ENCODE measurements around the gene DNAH7.
"Not testable (repeated sequence)": the region's sequence is repeated elsewhere in the genome, so short reads cannot be mapped to it uniquely, and the experiment has no call there.

The DNAH7 gene

DNA sequence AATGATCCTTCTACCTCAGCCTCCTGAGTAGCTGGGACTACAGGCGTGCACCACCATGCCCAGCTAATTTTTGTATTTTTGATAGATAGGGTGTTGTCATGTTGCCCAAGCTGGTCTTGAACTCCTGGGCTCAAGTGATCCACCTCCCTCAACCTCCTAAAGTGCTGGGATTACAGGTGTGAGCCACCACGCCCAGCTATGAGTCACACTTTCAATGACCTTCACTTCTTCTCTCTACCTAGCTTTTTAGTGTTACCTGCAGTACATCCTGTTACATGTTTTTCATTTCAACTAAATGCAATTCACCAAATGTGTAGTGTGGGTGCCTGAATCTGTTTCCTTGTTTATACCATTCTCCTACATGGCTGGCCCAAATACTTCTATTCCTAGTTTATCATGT lies 347.6 kb downstream of the DNAH7 start:
- no peak for DNase-seq (ENCODE audit: low spot score)

DNA sequence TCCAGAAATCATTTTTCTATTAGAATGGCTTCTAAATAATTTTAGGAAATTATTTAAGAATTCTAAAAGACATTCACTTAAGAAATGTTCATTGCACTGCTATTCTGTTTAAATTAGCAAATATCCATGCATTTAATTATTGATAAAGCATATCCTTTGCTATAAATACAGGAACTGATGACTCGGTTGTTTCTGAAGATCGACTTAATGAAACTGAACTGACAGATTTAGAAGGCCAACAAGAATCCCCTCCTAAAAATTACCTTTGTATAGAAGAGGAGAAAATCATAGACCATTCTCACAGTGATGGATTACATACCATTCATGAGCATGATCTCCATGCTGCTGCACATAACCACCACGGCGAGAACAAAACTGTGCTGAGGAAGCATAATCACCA lies 352.2 kb downstream of the DNAH7 start:
- DNase-seq (ENCODE audit: low spot score) = no peak

DNA sequence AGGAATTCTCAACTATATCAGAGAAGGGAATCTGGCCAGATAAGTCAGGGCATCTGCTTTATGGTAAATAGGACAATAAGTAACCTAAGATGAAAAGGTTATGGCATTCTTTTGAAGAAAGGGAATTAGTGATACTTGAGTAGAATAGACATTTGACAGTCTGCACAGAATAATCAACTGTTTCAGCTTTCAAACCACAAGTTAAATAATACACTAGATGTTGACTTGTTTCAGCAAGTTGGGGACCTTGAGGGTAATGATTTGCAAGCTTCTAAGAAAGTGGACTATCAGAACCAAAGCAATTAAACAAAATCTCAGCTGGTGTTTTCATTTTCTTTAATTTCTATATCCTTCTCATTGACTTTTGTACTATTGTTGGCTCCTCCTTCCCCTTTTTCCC lies 357.2 kb downstream of the DNAH7 start:
- no peak for DNase-seq (ENCODE audit: low spot score)

DNA sequence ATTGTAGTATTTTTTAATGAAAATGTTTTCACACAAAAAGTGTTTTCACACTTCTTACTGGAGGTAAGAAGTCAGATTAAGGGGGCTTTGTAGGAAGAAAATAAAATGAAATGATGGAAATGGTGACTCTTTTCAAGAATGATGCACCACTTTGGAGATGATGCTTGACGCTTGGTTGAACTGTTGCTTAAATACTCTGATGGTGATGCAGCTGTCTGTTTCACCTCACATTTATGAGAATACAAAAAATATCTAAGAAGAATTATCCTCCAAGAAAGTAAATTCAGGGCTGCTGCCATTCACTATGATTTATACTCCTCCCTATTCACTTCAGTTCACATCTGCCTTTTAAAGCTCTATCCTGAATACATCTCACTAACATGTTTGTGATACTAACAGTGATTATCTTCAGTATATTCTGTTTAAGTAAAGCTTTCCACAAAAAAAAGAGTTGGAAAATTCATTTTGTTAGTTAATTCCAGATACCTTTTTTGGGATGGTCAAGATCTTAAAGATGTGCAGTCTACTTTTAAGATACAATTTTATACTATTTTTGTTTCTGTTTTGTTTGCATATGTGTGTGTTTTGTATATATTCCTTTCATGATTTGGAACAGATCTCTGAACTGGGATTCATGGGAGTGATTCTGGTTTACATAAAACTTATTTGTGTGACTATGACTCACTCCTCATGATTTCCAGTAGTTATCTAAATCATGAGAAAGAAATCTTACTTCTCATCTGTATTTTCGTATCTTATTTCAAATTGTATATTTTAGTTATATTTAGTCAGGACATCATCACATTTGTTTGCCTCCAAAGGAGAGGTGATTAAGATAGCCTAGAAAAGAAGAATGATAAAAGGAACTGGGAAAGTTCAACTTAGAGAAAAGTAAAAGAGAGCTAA lies 358.5 kb downstream of the DNAH7 start:
- DNase-seq (ENCODE audit: low spot score) = peak; percentile 33

DNA sequence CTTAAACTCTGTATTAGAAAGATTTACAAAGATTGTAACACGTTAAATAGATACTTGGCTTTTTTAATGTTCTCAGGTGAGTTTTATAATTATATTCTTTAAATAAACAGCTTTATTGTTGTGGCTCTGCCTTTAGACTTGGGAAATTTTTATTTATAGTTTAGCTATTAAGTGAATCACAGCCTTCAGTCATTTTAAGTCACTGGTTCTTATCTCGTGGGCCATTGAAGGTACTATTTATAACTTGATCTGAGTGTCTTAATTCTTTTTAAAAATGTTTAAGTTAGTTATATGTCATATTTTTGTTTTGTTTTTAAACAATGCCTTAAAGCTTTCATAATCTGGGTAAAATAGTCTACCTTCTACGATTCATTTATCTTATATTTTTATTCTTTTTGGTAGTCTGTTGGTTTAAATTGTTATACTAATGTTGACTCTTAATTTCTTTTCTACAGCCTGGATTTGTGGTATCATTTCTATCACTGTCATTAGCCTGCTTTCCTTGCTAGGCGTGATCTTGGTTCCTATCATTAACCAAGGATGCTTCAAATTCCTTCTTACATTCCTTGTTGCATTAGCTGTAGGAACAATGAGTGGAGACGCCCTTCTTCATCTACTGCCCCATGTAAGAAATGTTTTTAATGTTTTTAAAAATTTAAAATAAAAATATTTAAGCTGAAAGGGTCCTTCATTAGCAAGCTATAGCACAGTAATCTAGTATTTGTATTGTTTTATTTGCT lies 362.3 kb downstream of the DNAH7 start:
- DNase-seq (ENCODE audit: low spot score) = peak; percentile 5

DNA sequence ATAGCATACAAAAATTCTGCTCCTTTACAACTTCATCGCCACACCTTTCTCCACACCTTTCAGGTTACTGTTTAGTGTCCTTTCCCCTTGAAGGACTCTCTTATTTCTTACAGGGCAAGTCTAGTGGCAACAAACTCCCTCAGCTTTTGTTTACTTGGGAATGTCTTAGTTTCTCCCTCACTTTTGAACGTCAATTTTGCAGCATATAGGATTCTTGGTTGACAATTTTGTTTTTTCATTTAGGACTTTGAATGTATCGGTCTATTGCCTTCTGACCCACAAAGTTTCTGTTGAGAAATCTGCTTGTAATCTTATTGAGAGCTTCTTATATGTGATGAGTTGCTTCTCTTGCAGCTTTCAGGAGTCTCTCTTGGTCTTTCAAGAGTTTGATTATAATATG lies 368.2 kb downstream of the DNAH7 start:
- no peak for DNase-seq (ENCODE audit: low spot score)

DNA sequence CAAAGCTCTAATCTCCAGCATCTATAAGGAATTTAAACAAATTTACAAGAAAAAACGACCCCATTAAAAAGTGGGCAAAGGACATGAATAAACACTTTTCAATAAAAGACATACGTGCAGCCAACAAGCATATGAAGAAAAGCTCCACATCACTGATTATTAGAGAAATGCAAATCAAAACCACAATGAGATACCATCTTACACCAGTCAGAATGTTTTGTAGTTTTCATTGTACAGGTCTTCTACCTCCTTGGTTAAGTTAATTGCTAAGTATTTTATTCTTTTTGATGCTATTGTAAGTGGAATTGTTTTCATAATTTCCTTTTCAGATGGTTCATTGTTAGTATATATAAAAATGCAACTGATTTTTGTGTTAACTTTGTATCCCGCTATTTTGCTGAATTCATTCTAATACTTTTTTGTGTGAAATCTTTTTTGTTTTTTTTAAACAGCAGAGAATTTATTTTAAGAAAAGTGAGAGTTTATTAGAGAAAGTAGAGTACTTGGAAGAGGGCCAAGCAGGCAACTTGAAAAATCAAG lies 370.9 kb downstream of the DNAH7 start:
- no peak for DNase-seq (ENCODE audit: low spot score)

DNA sequence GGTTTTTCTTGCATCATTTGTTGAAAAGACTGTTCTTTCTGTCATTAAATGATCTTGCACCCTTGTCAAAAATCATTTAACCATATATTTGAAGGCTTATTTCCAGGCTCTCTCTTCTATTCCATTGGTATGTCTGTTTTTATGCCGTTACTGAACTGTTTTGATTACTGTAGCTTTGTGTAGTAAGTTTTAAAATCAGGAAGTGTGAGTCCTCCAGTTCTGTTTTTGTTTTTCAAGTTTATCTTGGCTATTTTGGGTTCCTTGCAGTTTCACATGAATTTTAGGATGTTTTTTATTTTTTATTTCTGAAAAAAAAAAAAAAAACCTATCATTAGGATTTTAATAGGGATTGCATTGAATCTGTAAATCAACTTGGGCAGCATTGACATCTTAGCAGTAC lies 372.6 kb downstream of the DNAH7 start:
- DNase-seq (ENCODE audit: low spot score) = no peak

DNA sequence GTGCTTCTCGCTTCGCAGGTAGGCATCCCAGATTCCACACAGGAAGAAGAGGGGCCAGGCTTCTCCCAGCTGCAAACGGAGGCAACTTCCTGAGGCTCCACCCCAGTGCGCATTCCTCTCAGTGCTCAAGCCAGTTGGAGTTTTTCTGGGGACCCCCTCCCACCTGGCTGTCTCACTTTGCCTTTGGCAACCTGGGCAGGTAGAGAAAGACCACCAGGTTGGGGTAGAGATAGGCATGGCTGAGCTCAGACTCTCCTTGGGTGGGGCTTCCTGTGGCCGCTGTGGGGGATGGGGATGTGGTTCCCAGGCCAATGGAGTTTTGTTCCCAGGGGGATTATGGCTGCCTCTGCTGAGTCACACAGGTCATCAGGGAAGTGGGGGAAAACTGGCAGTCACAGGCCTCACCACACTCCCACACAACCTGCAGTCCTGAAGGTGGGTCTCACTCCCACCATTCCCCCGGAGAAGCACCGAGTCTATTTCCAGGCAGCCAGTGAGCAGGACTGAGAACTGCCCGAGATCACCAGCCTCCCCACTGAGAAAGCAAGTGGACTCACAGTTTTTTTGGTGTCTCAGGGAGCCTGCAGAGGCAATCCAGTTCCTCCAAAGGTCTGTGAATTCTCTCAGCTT lies 373.5 kb downstream of the DNAH7 start:
- DNase-seq (ENCODE audit: low spot score) = no peak

DNA sequence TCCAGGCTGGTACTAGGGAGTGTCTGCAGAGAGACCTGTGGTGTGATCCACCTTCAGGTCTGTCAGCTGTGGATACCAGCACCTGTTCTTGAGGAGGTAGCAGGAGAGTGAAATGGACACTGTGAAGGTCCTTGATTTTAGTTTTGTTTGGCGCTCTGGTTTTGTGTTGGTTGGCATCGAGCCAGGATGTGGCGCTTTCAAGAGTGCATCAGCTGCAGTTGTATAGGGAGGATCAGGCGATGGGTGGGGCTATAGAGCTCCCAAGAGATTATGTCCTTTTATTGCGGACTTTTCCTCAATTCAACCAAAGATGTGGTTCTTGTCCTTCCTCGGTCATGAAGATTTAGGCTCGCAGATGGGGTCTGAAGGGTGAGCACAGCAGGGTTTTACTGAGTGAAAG lies 374.1 kb downstream of the DNAH7 start:
- no peak for DNase-seq (ENCODE audit: low spot score)

DNA sequence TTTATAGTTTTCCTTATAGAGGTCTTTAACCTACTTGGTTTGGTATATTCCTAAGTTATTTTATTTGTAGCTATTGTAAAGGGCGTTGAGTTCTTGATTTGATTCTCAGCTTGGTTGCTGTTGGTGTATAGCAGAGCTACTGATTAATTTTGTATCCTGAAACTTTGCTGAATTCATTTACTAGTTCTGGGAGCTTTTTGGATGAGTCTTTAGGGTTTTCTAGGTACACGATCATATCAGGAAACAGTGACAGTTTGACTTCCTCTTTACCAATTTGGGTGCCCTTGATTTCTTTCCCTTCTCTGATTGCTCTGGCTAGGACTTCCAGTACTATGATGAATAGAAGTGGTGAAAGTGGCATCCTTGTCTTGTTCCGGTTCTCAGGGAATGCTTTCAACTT lies 376.1 kb downstream of the DNAH7 start:
- DNase-seq (ENCODE audit: low spot score) = not testable (repeated sequence)

Data from AG08396 (cell line).